OCI-LY7 (cell line): ENCODE data around the gene PIMREG.

Source experiments
- EZH2phosphoT487 ChIP-seq: fragments of 200-600 bp; sonication (generic); IDR thresholded peaks from 2 replicates; pipeline ENCODE4 v1.6.1; 2018; ENCODE audit warnings: low read depth, borderline replicate concordance, mild to moderate bottlenecking, mixed run types, antibody characterized with exemption, low read length, moderate library complexity, mixed read lengths
- TF ChIP-seq, protein P1 (sequence below): fragments of 200-600 bp; sonication (generic); conservative IDR thresholded peaks from 2 replicates; pipeline ENCODE4 v1.5.1; 2014; ENCODE audit warnings: mild to moderate bottlenecking, antibody characterized with exemption, low read length, moderate library complexity, mixed read lengths

DNA sequence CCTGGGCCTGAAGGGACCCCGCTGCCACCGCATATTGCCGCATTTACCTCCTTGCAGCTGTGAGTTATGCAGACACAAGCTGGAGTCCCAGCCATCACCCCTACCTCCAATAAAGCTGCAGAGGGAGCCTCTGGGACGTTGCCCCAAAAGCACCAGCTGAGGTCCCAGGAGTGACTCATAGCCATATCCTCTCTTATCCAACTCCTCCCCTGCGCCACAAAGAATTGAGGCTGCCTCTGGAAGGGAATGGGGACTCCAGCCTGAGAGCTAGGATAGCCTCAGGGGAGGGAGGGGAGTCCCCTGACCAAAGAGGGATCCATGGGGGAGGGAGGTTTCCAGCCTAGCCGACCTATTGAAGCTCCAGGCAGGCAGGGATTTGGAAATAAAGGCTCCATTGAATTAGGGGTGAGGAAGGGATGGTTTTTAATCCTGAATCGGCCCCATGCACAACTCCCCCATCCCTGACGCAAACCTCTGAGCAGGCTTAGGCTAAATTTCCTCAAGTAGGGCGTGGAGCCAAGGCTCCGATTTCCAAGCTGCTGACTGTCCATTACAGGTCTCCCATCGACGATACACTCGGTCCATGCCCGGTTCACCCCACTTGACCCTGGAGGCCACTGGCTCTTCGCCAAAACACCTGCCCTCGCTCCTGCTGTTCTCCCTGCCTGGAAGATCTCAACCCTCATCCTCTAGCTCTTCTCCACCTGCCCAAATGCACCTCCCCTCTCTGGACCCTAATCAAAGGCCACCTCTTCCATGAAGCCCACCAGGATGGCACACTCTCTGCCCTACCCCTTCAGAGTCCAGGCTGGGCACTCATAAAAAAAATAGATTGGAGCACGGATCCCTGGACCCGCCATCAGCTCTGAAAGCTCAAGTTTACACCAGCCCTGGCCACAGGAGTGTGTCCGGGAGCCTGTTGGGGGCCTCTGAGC, 27.5 kb downstream of the PIMREG start:
- TF ChIP-seq, protein P1, sequence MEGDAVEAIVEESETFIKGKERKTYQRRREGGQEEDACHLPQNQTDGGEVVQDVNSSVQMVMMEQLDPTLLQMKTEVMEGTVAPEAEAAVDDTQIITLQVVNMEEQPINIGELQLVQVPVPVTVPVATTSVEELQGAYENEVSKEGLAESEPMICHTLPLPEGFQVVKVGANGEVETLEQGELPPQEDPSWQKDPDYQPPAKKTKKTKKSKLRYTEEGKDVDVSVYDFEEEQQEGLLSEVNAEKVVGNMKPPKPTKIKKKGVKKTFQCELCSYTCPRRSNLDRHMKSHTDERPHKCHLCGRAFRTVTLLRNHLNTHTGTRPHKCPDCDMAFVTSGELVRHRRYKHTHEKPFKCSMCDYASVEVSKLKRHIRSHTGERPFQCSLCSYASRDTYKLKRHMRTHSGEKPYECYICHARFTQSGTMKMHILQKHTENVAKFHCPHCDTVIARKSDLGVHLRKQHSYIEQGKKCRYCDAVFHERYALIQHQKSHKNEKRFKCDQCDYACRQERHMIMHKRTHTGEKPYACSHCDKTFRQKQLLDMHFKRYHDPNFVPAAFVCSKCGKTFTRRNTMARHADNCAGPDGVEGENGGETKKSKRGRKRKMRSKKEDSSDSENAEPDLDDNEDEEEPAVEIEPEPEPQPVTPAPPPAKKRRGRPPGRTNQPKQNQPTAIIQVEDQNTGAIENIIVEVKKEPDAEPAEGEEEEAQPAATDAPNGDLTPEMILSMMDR = no peak
- TF ChIP-seq EZH2phosphoT487 = no peak
